CD4-positive, CD25-positive, alpha-beta regulatory T cell (primary cell): ENCODE measurements around the gene KCNK10. TPM values are rescaled to one million over a fixed set of nuclear protein-coding genes. Genes with fewer than 3 reads are reported as not detected.

Experiments
- ATAC-seq, 2 donors: fragments of 150-1000 bp; cut with Tn5 transposase; one replicate each; pipeline ENCODE4 v1.10.0; 2021; ENCODE audit warnings: low read depth in 2 of 2, moderate number of reproducible peaks in 2 of 2, moderate library complexity in 1 of 2
- DNase-seq, 3 donors: peaks; one replicate each; pipeline versions ENCODE4 v3.0.0 to v3.0.0-alpha.2; 2012 to 2022; ENCODE audit warnings: mixed read lengths in 1 of 3
- H3K27ac ChIP-seq: one replicate; pipeline ENCODE4 v1.7.0; 2013; ENCODE audit warnings: mild to moderate bottlenecking, low read length; ENCODE audit not compliant: insufficient read depth, poor library complexity, severe bottlenecking
- H3K27me3 ChIP-seq: one replicate; pipeline ENCODE4 v1.7.0; 2013; ENCODE audit warnings: low read length; ENCODE audit not compliant: control insufficient read depth, insufficient read depth
- H3K36me3 ChIP-seq: one replicate; pipeline ENCODE4 v1.7.0; 2013; ENCODE audit warnings: mild to moderate bottlenecking, low read length, moderate library complexity; ENCODE audit not compliant: control insufficient read depth, insufficient read depth
- H3K4me1 ChIP-seq: 2 replicates; pipeline ENCODE4 v1.7.0; 2013; ENCODE audit warnings: mild to moderate bottlenecking, low read length; ENCODE audit not compliant: insufficient read depth, control insufficient read depth, poor library complexity, severe bottlenecking
- H3K4me3 ChIP-seq: one replicate; pipeline ENCODE4 v1.7.0; 2013; ENCODE audit warnings: low read depth, mild to moderate bottlenecking, low read length, moderate library complexity
- H3K9me3 ChIP-seq, 2 experiments: 1 replicate in 1 of 2; 2 replicates in 1 of 2; pipeline ENCODE4 v1.7.0; 2013; ENCODE audit warnings: low read length in 2 of 2, mild to moderate bottlenecking in 1 of 2, moderate library complexity in 1 of 2; ENCODE audit not compliant: control insufficient read depth in 2 of 2
- H3K27ac Mint-ChIP-seq, 3 donors: one replicate each; pipeline ENCODE4 v1.8.0; 2020 to 2022; ENCODE audit warnings: mild to moderate bottlenecking in 3 of 3, mixed read lengths in 3 of 3, moderate library complexity in 2 of 3
- H3K27me3 Mint-ChIP-seq: one replicate; pipeline ENCODE4 v1.8.0; 2022; ENCODE audit warnings: mild to moderate bottlenecking, mixed read lengths
- H3K36me3 Mint-ChIP-seq: one replicate; pipeline ENCODE4 v1.8.0; 2020; ENCODE audit warnings: mixed read lengths
- H3K4me1 Mint-ChIP-seq, 4 donors: one replicate each; pipeline ENCODE4 v1.8.0; 2020 to 2022; ENCODE audit warnings: mixed read lengths in 4 of 4, mild to moderate bottlenecking in 1 of 4
- H3K4me3 Mint-ChIP-seq, 4 donors: one replicate each; pipeline ENCODE4 v1.8.0; 2020 to 2022; ENCODE audit warnings: mild to moderate bottlenecking in 4 of 4, mixed read lengths in 4 of 4, moderate library complexity in 3 of 4
- H3K9me3 Mint-ChIP-seq, 7 donors: one replicate each; pipeline ENCODE4 v1.8.0; 2020 to 2022; ENCODE audit warnings: mixed read lengths in 7 of 7, mild to moderate bottlenecking in 3 of 7, moderate library complexity in 2 of 7
- polyA plus RNA-seq, 4 donors: library from polyadenylated mRNA; unstranded; fragments of 300-500 nt; fragmentation: Illumina TruSeq; gene quantifications; one replicate each; pipeline ENCODE4 v1.2.3, GENCODE V29; 2021
- total RNA-seq: library from RNA; stranded (reverse); gene quantifications from one replicate; pipeline ENCODE4 v1.2.3, GENCODE V29; 2022

Gene KCNK10
- total and polyA plus RNA-seq, 5 donors from 2014 or later, result not detected

- ATAC-seq, result no peak
- H3K27me3 Mint-ChIP-seq, result peaks cover 22% of the 10 kb centered on the region
- peaks cover 0 to 2% (median 0%) of the 10 kb centered on the region in 7 donors for H3K9me3 Mint-ChIP-seq
- Histone ChIP-seq H3K27ac (no peak overlapping the region), H3K4me1 (no peaks in the 10 kb centered on the region), H3K27me3 (peaks cover 20% of the 10 kb centered on the region), H3K36me3 (no peaks in the 10 kb centered on the region), H3K9me3 (no peaks in the 10 kb centered on the region), H3K4me3 (no peak overlapping the region)
- H3K36me3 Mint-ChIP-seq, result peaks cover under 1% of the 10 kb centered on the region
- DNase-seq, result no peak
- no peak overlapping the region for H3K4me3 Mint-ChIP-seq
- H3K4me1 Mint-ChIP-seq, result no peaks in the 10 kb centered on the region
- no peak overlapping the region for H3K27ac Mint-ChIP-seq
These were observed 4.7 kb downstream of the KCNK10 start for GRCh38 chr14:88318406-88318805.

DNA sequence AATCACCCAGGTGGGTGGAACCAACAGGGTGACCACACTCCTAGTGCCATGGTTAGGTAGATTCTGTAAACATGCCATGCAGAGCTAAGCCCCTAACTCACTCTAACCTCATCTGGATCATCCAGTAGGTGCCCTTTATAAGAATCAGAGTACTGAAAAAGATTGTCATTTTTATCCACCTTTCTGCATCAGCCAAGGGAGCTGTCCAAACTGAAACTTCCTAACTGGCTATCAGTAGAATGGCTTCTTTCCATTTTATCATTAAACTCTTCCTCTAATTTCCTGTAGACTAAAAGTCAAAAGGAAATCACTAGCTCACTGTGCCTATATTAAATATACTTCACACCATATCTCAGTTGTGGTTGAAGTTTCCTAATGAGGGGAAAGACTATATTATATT lies 6.5 kb downstream of the KCNK10 start:
- H3K4me3 ChIP-seq, result no peak overlapping the region
- no peaks in the 10 kb centered on the region for H3K4me1 ChIP-seq
- Mint-ChIP-seq H3K4me3 (no peak overlapping the region), H3K27me3 (peaks cover 22% of the 10 kb centered on the region), H3K27ac (no peak overlapping the region), H3K4me1 (no peaks in the 10 kb centered on the region), H3K9me3 (peaks cover 0 to 6% (median 0%) of the 10 kb centered on the region in 7 donors), H3K36me3 (peaks cover 3% of the 10 kb centered on the region)
- H3K27ac ChIP-seq, result no peak overlapping the region
- H3K36me3 ChIP-seq, result no peaks in the 10 kb centered on the region
- DNase-seq (no peak), ATAC-seq (no peak)
- H3K27me3 ChIP-seq, result peaks cover 15% of the 10 kb centered on the region
- no peaks in the 10 kb centered on the region for H3K9me3 ChIP-seq

DNA sequence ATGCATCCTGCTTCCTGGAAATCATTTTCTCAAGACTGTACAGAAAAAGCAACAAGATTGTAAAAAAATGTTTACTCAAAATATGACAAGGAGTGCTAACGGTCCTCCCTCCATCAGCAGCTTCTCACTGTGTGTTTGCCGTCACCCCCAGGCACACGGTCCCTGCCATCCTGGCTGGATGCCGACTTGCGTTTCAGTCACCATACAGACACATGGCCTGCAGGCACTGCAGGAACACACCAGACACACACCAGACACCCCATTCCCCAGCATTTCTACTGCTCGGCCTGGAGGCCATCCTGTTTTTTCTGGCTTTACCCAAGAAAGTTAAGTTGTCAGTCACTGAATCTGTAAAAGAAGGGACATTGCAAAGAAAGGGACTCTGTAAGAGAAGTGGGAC lies 10.8 kb downstream of the KCNK10 start:
- DNase-seq (no peak), ATAC-seq (no peak)
- peaks cover 3% of the 10 kb centered on the region for H3K36me3 Mint-ChIP-seq

DNA sequence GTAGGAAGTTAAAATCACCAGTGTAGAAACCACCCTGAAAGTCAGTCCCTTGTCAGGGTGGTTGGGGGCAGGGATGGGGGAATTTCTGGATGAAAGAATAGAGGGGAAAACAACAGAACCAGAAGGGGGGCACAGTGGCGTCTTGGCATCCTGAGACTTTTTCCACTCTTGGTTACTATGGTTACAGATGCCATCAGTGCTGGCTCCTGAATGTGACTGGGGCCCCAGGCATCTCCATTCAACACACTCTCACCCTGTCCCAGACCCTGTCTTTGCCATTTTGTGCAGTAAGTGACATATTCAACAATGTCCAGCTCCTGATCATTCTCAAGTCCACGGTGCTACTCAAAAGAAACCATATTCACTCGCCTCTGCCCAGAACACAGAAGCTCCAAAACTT lies 11.3 kb downstream of the KCNK10 start:
- Histone ChIP-seq H3K36me3 (no peaks in the 10 kb centered on the region), H3K4me1 (no peaks in the 10 kb centered on the region), H3K27me3 (peaks cover 5% of the 10 kb centered on the region), H3K4me3 (no peak overlapping the region), H3K9me3 (no peaks in the 10 kb centered on the region), H3K27ac (no peak overlapping the region)
- H3K4me1 Mint-ChIP-seq, result peaks cover 0 to under 1% (median 0%) of the 10 kb centered on the region in 4 donors
- peaks cover 14% of the 10 kb centered on the region for H3K27me3 Mint-ChIP-seq
- H3K36me3 Mint-ChIP-seq, result peaks cover 3% of the 10 kb centered on the region
- no peak overlapping the region for H3K4me3 Mint-ChIP-seq
- no peak for DNase-seq
- ATAC-seq, result no peak
- peaks cover 0 to 6% (median 0%) of the 10 kb centered on the region in 7 donors for H3K9me3 Mint-ChIP-seq
- H3K27ac Mint-ChIP-seq, result no peak overlapping the region

More for the DNA sequence above, 10.8 kb downstream of the KCNK10 start:
- Mint-ChIP-seq H3K4me1 (no peaks in the 10 kb centered on the region), H3K9me3 (peaks cover 0 to 6% (median 0%) of the 10 kb centered on the region in 7 donors), H3K27me3 (peaks cover 14% of the 10 kb centered on the region), H3K27ac (no peak overlapping the region), H3K4me3 (no peak overlapping the region)
- H3K27ac ChIP-seq, result no peak overlapping the region
- H3K9me3 ChIP-seq, result no peaks in the 10 kb centered on the region
- H3K4me3 ChIP-seq, result no peak overlapping the region
- no peaks in the 10 kb centered on the region for H3K4me1 ChIP-seq
- H3K36me3 ChIP-seq, result no peaks in the 10 kb centered on the region
- H3K27me3 ChIP-seq, result peaks cover 5% of the 10 kb centered on the region

DNA sequence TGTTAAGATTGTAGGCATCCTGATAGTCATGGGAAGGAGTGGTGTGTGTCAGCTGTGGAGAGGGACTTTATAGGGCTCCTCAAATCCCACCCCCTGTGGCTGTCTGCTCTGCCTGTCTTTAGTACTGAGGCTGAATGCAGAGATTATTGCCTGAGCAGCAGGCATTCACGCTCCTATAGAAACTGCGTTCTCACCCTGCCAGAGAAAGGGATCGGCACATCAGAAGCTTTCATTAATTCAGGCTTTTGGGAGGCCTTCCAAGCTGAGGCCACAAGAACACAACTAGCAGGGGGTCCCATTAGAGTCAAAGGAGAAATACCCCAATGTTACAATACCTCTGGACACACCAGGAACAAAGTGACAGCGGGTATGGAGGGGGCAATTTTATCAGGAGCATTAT lies 12.6 kb downstream of the KCNK10 start:
- no peaks in the 10 kb centered on the region for H3K27me3 ChIP-seq
- no peaks in the 10 kb centered on the region for H3K9me3 ChIP-seq
- Mint-ChIP-seq H3K9me3 (peaks cover 0 to 7% (median 0%) of the 10 kb centered on the region in 7 donors), H3K36me3 (peaks cover 3% of the 10 kb centered on the region), H3K27ac (no peak overlapping the region), H3K4me1 (peaks cover 0 to 2% (median 0%) of the 10 kb centered on the region in 4 donors), H3K27me3 (peaks cover 2% of the 10 kb centered on the region), H3K4me3 (no peak overlapping the region)
- no peaks in the 10 kb centered on the region for H3K36me3 ChIP-seq
- H3K27ac ChIP-seq, result no peak overlapping the region
- no peak overlapping the region for H3K4me3 ChIP-seq
- ATAC-seq, result no peak
- DNase-seq, result no peak
- H3K4me1 ChIP-seq, result no peaks in the 10 kb centered on the region

- peaks cover 0 to 2% (median 0%) of the 10 kb centered on the region in 4 donors for H3K4me1 Mint-ChIP-seq
- H3K27ac ChIP-seq, result no peak overlapping the region
- peaks cover 3% of the 10 kb centered on the region for H3K36me3 Mint-ChIP-seq
- peaks cover 0 to 7% (median 0%) of the 10 kb centered on the region in 7 donors for H3K9me3 Mint-ChIP-seq
- no peaks in the 10 kb centered on the region for H3K4me1 ChIP-seq
- no peak overlapping the region for H3K4me3 Mint-ChIP-seq
- DNase-seq, result no peak
- no peak for ATAC-seq
- no peaks in the 10 kb centered on the region for H3K9me3 ChIP-seq
- no peaks in the 10 kb centered on the region for H3K36me3 ChIP-seq
- H3K4me3 ChIP-seq, result no peak overlapping the region
- no peak overlapping the region for H3K27ac Mint-ChIP-seq
- H3K27me3 Mint-ChIP-seq, result no peaks in the 10 kb centered on the region
- no peaks in the 10 kb centered on the region for H3K27me3 ChIP-seq
These were observed 13.0 kb downstream of the KCNK10 start for GRCh38 chr14:88310021-88310420.

DNA sequence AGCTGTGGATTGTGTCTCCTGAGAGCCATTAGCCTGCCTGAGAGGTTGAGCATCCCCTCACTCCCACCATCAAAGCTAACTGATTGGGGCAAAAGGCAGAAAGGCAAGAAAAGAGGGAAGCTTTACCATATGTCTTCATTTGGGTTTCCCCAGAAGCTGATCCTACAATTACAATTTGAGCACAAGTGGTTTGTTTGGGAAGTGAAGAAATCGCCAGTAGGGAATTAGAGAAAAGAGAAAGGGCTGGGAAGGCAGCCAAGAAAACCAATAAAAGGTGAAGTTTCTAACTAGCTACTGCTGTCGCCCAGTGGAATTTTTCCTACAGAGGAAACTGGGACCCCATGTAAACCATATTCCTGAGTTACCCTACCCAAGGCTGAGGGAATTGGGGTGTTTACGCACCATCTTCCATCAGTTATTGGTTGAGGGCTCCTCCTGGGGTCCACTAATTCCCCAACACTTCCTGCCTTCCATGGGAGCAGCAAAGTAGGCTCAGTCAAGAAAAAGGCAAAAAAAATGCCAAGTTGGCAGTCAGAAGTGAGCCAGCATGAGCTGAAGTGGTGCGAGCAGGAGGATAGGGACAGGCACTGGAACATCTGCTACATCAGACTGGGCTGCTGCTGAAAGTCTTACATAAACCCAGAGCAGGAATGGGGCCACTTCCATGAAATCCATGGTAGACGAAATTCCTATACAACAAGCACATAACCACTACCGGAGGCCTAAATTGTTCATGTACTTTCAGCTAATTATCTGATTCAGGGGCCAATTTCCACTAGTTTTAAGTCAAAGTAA lies 17.3 kb downstream of the KCNK10 start:
- no peak for DNase-seq
- ATAC-seq, result no peak
- Mint-ChIP-seq H3K27ac (no peak overlapping the region), H3K27me3 (peaks cover 14% of the 10 kb centered on the region), H3K4me3 (no peak overlapping the region), H3K9me3 (peaks cover 0 to 4% (median 2%) of the 10 kb centered on the region in 7 donors), H3K4me1 (peaks cover 0 to 2% (median 0%) of the 10 kb centered on the region in 4 donors), H3K36me3 (no peaks in the 10 kb centered on the region)
- Histone ChIP-seq H3K36me3 (no peaks in the 10 kb centered on the region), H3K27ac (no peak overlapping the region), H3K4me1 (no peaks in the 10 kb centered on the region), H3K27me3 (no peaks in the 10 kb centered on the region), H3K9me3 (no peaks in the 10 kb centered on the region), H3K4me3 (no peak overlapping the region)

GRCh38 chr14:88303041-88303440 lies 20.0 kb downstream of the KCNK10 start:
- no peaks in the 10 kb centered on the region for H3K36me3 ChIP-seq
- H3K4me3 ChIP-seq, result no peak overlapping the region
- no peaks in the 10 kb centered on the region for H3K4me1 ChIP-seq
- Mint-ChIP-seq H3K4me3 (no peak overlapping the region), H3K36me3 (no peaks in the 10 kb centered on the region), H3K27me3 (peaks cover 14% of the 10 kb centered on the region), H3K27ac (no peak overlapping the region), H3K9me3 (peaks cover 0 to 6% (median 2%) of the 10 kb centered on the region in 7 donors), H3K4me1 (peaks cover 0 to 4% (median 1%) of the 10 kb centered on the region in 4 donors)
- H3K27me3 ChIP-seq, result peaks cover 12% of the 10 kb centered on the region
- ATAC-seq (no peak), DNase-seq (no peak)
- no peaks in the 10 kb centered on the region for H3K9me3 ChIP-seq
- H3K27ac ChIP-seq, result no peak overlapping the region
